ENCODE results near the gene TSPEAR.
"Not testable (repeated sequence)": the region's sequence is repeated elsewhere in the genome, so short reads cannot be mapped to it uniquely, and the experiment has no call there.

Gene TSPEAR

GRCh38 chr21:44615911-44616590 lies 95.3 kb downstream of the TSPEAR start:
- Histone ChIP-seq H3K36me3 (ENCODE audit: control insufficient read depth, insufficient read depth, low read length) (no peaks in the 10 kb centered on the region), H3K4me3 (ENCODE audit: low read length) (no peak overlapping the region), H3K4me1 (ENCODE audit: control insufficient read depth, insufficient read depth, low read length) (no peaks in the 10 kb centered on the region; the same call in 1 of the 2 replicates), H3K27ac (ENCODE audit: low read length) (no peak overlapping the region), H3K27me3 (ENCODE audit: control insufficient read depth, insufficient read depth, low read length) (no peaks in the 10 kb centered on the region), H3K9me3 (ENCODE audit: control insufficient read depth, insufficient read depth, low read length) (no peaks in the 10 kb centered on the region)
- no peak for DNase-seq (ENCODE audit: low read depth, low spot score)
- no CpG with 5 or more reads among the region's 17 CpGs for WGBS (ENCODE audit: insufficient coverage, insufficient read length)

- no peak overlapping the region for H3K4me3 ChIP-seq (ENCODE audit: low read length)
- no peaks in the 10 kb centered on the region; the same call in 1 of the 2 replicates for H3K4me1 ChIP-seq (ENCODE audit: control insufficient read depth, insufficient read depth, low read length)
- H3K27me3 ChIP-seq (ENCODE audit: control insufficient read depth, insufficient read depth, low read length): no peaks in the 10 kb centered on the region
- no peaks in the 10 kb centered on the region for H3K36me3 ChIP-seq (ENCODE audit: control insufficient read depth, insufficient read depth, low read length)
- DNase-seq (ENCODE audit: low read depth, low spot score): no peak
- no peak overlapping the region for H3K27ac ChIP-seq (ENCODE audit: low read length)
- no CpG with 5 or more reads among the region's 8 CpGs for WGBS (ENCODE audit: insufficient coverage, insufficient read length)
- H3K9me3 ChIP-seq (ENCODE audit: control insufficient read depth, insufficient read depth, low read length): no peaks in the 10 kb centered on the region
These were observed 95.9 kb downstream of the TSPEAR start for GRCh38 chr21:44615466-44615865.

GRCh38 chr21:44614961-44615391 lies 96.4 kb downstream of the TSPEAR start:
- no peaks in the 10 kb centered on the region for H3K27me3 ChIP-seq (ENCODE audit: control insufficient read depth, insufficient read depth, low read length)
- no peaks in the 10 kb centered on the region for H3K9me3 ChIP-seq (ENCODE audit: control insufficient read depth, insufficient read depth, low read length)
- H3K36me3 ChIP-seq (ENCODE audit: control insufficient read depth, insufficient read depth, low read length): no peaks in the 10 kb centered on the region
- DNase-seq (ENCODE audit: low read depth, low spot score): no peak
- H3K27ac ChIP-seq (ENCODE audit: low read length): no peak overlapping the region
- no CpG with 5 or more reads among the region's 28 CpGs for WGBS (ENCODE audit: insufficient coverage, insufficient read length)
- H3K4me3 ChIP-seq (ENCODE audit: low read length): no peak overlapping the region
- H3K4me1 ChIP-seq (ENCODE audit: control insufficient read depth, insufficient read depth, low read length): no peaks in the 10 kb centered on the region; the same call in 1 of the 2 replicates

- Histone ChIP-seq H3K27ac (ENCODE audit: low read length) (no peak overlapping the region), H3K36me3 (ENCODE audit: control insufficient read depth, insufficient read depth, low read length) (no peaks in the 10 kb centered on the region), H3K27me3 (ENCODE audit: control insufficient read depth, insufficient read depth, low read length) (no peaks in the 10 kb centered on the region), H3K9me3 (ENCODE audit: control insufficient read depth, insufficient read depth, low read length) (no peaks in the 10 kb centered on the region), H3K4me1 (ENCODE audit: control insufficient read depth, insufficient read depth, low read length) (no peaks in the 10 kb centered on the region; the same call in 1 of the 2 replicates), H3K4me3 (ENCODE audit: low read length) (no peak overlapping the region)
- DNase-seq (ENCODE audit: low read depth, low spot score): no peak
- WGBS (ENCODE audit: insufficient coverage, insufficient read length): no CpG with 5 or more reads among the region's 20 CpGs
These were observed 97.2 kb downstream of the TSPEAR start for GRCh38 chr21:44614161-44614631.

GRCh38 chr21:44613386-44614155 lies 97.8 kb downstream of the TSPEAR start:
- Histone ChIP-seq H3K4me3 (ENCODE audit: low read length) (no peak overlapping the region), H3K36me3 (ENCODE audit: control insufficient read depth, insufficient read depth, low read length) (no peaks in the 10 kb centered on the region), H3K9me3 (ENCODE audit: control insufficient read depth, insufficient read depth, low read length) (no peaks in the 10 kb centered on the region), H3K27me3 (ENCODE audit: control insufficient read depth, insufficient read depth, low read length) (no peaks in the 10 kb centered on the region), H3K4me1 (ENCODE audit: control insufficient read depth, insufficient read depth, low read length) (no peaks in the 10 kb centered on the region; the same call in 1 of the 2 replicates), H3K27ac (ENCODE audit: low read length) (no peak overlapping the region)
- WGBS (ENCODE audit: insufficient coverage, insufficient read length): no CpG with 5 or more reads among the region's 26 CpGs
- no peak for DNase-seq (ENCODE audit: low read depth, low spot score)

GRCh38 chr21:44612669-44613229 lies 98.6 kb downstream of the TSPEAR start:
- H3K27me3 ChIP-seq (ENCODE audit: control insufficient read depth, insufficient read depth, low read length): no peaks in the 10 kb centered on the region
- H3K36me3 ChIP-seq (ENCODE audit: control insufficient read depth, insufficient read depth, low read length): no peaks in the 10 kb centered on the region
- no peaks in the 10 kb centered on the region for H3K9me3 ChIP-seq (ENCODE audit: control insufficient read depth, insufficient read depth, low read length)
- WGBS (ENCODE audit: insufficient coverage, insufficient read length): no CpG with 5 or more reads among the region's 13 CpGs
- H3K27ac ChIP-seq (ENCODE audit: low read length): no peak overlapping the region
- no peak overlapping the region for H3K4me3 ChIP-seq (ENCODE audit: low read length)
- no peaks in the 10 kb centered on the region; the same call in 1 of the 2 replicates for H3K4me1 ChIP-seq (ENCODE audit: control insufficient read depth, insufficient read depth, low read length)
- DNase-seq (ENCODE audit: low read depth, low spot score): no peak

- WGBS (ENCODE audit: insufficient coverage, insufficient read length): no CpG with 5 or more reads among the region's 8 CpGs
- H3K4me1 ChIP-seq (ENCODE audit: control insufficient read depth, insufficient read depth, low read length): no peaks in the 10 kb centered on the region; the same call in 1 of the 2 replicates
- H3K4me3 ChIP-seq (ENCODE audit: low read length): no peak within 1 kb of the TSS
- H3K36me3 ChIP-seq (ENCODE audit: control insufficient read depth, insufficient read depth, low read length): no peaks in the 10 kb centered on the region
- DNase-seq (ENCODE audit: low read depth, low spot score): no peak
- H3K27ac ChIP-seq (ENCODE audit: low read length): no peak within 1 kb of the TSS
- H3K27me3 ChIP-seq (ENCODE audit: control insufficient read depth, insufficient read depth, low read length): no peaks in the 10 kb centered on the region
- H3K9me3 ChIP-seq (ENCODE audit: control insufficient read depth, insufficient read depth, low read length): no peaks in the 10 kb centered on the region
These were observed 99.3 kb downstream of the TSPEAR start, which contains the start of gene KRTAP10-8 for GRCh38 chr21:44612029-44612486. Gene KRTAP10-8 (plus strand): TSS chr21:44612079. CDS start chr21:44612101, 22 bp downstream.

- WGBS (ENCODE audit: insufficient coverage, insufficient read length): no CpG with 5 or more reads among the region's 4 CpGs
- H3K36me3 ChIP-seq (ENCODE audit: control insufficient read depth, insufficient read depth, low read length): no peaks in the 10 kb centered on the region
- H3K4me3 ChIP-seq (ENCODE audit: low read length): no peak overlapping the region
- no peaks in the 10 kb centered on the region for H3K9me3 ChIP-seq (ENCODE audit: control insufficient read depth, insufficient read depth, low read length)
- no peaks in the 10 kb centered on the region for H3K27me3 ChIP-seq (ENCODE audit: control insufficient read depth, insufficient read depth, low read length)
- H3K4me1 ChIP-seq (ENCODE audit: control insufficient read depth, insufficient read depth, low read length): no peaks in the 10 kb centered on the region
- no peak overlapping the region for H3K27ac ChIP-seq (ENCODE audit: low read length)
- DNase-seq (ENCODE audit: low read depth, low spot score): no peak
These were observed 99.8 kb downstream of the TSPEAR start for GRCh38 chr21:44611551-44611950.

- H3K9me3 ChIP-seq (ENCODE audit: control insufficient read depth, insufficient read depth, low read length); H3K4me3 ChIP-seq (ENCODE audit: low read length); DNase-seq (ENCODE audit: low read depth, low spot score); H3K27me3 ChIP-seq (ENCODE audit: control insufficient read depth, insufficient read depth, low read length); H3K4me1 ChIP-seq (ENCODE audit: control insufficient read depth, insufficient read depth, low read length); H3K36me3 ChIP-seq (ENCODE audit: control insufficient read depth, insufficient read depth, low read length); H3K27ac ChIP-seq (ENCODE audit: low read length): not testable (repeated sequence)
- no CpG with 5 or more reads among the region's 7 CpGs for WGBS (ENCODE audit: insufficient coverage, insufficient read length)
These were observed 101.1 kb downstream of the TSPEAR start for GRCh38 chr21:44610157-44610843.

- no peak overlapping the region for H3K4me3 ChIP-seq (ENCODE audit: low read length)
- no peak overlapping the region for H3K27ac ChIP-seq (ENCODE audit: low read length)
- no peak for DNase-seq (ENCODE audit: low read depth, low spot score)
- no peaks in the 10 kb centered on the region for H3K4me1 ChIP-seq (ENCODE audit: control insufficient read depth, insufficient read depth, low read length)
- H3K9me3 ChIP-seq (ENCODE audit: control insufficient read depth, insufficient read depth, low read length): no peaks in the 10 kb centered on the region
- H3K36me3 ChIP-seq (ENCODE audit: control insufficient read depth, insufficient read depth, low read length): no peaks in the 10 kb centered on the region
- no peaks in the 10 kb centered on the region for H3K27me3 ChIP-seq (ENCODE audit: control insufficient read depth, insufficient read depth, low read length)
These were observed 102.2 kb downstream of the TSPEAR start for GRCh38 chr21:44609193-44609592.
